ENCODE results near the gene ZNF451. TPM values are rescaled to one million over a fixed set of nuclear protein-coding genes. Genes with fewer than 3 reads are reported as not detected.

ZNF451 gene
- total RNA-seq, 2 donors from 2014 or later = 58.1 to 72.5 TPM

DNA sequence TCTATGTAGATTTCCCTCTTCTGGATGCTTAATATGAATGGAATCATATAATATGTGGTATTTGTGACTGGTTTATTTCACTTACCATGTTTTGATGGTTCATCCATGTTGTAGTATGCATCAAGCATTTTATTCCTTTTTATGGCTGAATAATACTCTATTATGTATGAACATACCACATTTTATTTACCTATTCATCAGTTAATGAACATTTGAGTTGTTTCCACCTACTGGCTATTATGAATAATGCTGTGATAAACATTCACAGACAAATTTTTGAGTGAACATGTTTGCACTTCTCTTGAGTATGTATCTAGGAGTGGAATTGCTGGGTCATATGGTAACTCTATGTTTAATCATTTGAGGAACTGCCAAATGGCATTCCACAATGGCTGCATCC lies 14.9 kb upstream of the ZNF451 start:
- H3K27me3 ChIP-seq (ENCODE audit: control insufficient read depth, insufficient read depth, low read length, poor library complexity, severe bottlenecking) = no peaks in the 10 kb centered on the region
- Mint-ChIP-seq H3K36me3 (ENCODE audit: low read depth) (peaks cover 42% of the 10 kb centered on the region), H3K4me3 (no peak overlapping the region), H3K27me3 (ENCODE audit: insufficient read depth) (peaks cover 24% of the 10 kb centered on the region), H3K9me3 (peaks cover 55% of the 10 kb centered on the region), H3K27ac (no peak overlapping the region), H3K4me1 (no peaks in the 10 kb centered on the region)
- no peak for DNase-seq
- TF ChIP-seq, protein P1, sequence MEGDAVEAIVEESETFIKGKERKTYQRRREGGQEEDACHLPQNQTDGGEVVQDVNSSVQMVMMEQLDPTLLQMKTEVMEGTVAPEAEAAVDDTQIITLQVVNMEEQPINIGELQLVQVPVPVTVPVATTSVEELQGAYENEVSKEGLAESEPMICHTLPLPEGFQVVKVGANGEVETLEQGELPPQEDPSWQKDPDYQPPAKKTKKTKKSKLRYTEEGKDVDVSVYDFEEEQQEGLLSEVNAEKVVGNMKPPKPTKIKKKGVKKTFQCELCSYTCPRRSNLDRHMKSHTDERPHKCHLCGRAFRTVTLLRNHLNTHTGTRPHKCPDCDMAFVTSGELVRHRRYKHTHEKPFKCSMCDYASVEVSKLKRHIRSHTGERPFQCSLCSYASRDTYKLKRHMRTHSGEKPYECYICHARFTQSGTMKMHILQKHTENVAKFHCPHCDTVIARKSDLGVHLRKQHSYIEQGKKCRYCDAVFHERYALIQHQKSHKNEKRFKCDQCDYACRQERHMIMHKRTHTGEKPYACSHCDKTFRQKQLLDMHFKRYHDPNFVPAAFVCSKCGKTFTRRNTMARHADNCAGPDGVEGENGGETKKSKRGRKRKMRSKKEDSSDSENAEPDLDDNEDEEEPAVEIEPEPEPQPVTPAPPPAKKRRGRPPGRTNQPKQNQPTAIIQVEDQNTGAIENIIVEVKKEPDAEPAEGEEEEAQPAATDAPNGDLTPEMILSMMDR (conservative IDR thresholded peaks at IDR 0.05) = no peak
- peaks cover 53% of the 10 kb centered on the region for H3K9me3 ChIP-seq (ENCODE audit: control insufficient read depth, low read length)
- no peak overlapping the region for H3K9ac ChIP-seq (ENCODE audit: extremely low read depth, low read length, poor library complexity, severe bottlenecking)
- H3K27ac ChIP-seq (ENCODE audit: low read depth, low read length) = no peak overlapping the region
- no peak overlapping the region for H3K4me3 ChIP-seq (ENCODE audit: low read length)
- no peaks in the 10 kb centered on the region for H3K4me1 ChIP-seq (ENCODE audit: control insufficient read depth, insufficient read depth, low read length)
- no peaks in the 10 kb centered on the region for H3K36me3 ChIP-seq (ENCODE audit: control insufficient read depth, insufficient read depth, low read length)

DNA sequence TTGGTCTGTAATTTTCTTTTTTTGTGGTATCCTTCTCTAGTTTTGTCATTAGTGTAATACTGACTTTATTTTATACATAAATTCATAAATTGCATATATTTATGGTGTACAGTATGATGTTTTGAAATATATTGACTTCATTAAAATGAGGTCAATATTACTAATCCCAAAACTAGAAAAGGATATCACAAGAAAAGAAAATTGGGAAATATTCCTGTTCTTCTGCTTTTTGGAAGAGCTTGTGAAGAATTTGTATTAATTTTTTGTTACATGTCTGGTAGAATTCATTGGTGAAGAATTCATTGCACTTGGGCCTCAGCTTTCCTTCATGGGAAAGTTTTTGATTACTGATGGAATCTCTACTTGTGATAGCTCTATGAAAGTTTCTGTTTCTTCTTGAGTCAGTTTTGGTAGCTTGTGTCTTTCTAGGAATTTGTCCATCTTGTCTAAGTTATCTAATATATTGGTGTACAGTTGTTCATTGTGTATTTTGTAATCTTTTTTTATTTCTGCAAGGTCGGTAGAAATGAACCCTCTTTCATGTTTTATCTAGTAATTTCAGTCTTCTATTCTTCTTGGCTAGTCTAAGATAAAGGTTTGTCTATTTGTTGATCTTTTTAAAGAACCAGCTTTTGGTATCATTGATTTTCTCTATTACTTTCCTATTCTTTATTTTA lies 11.3 kb upstream of the ZNF451 start:
- Histone ChIP-seq H3K9ac (ENCODE audit: extremely low read depth, low read length, poor library complexity, severe bottlenecking) (no peak overlapping the region), H3K27me3 (ENCODE audit: control insufficient read depth, insufficient read depth, low read length, poor library complexity, severe bottlenecking) (no peaks in the 10 kb centered on the region), H3K9me3 (ENCODE audit: control insufficient read depth, low read length) (peaks cover 27% of the 10 kb centered on the region), H3K36me3 (ENCODE audit: control insufficient read depth, insufficient read depth, low read length) (no peaks in the 10 kb centered on the region), H3K4me3 (ENCODE audit: low read length) (no peak overlapping the region), H3K27ac (ENCODE audit: low read depth, low read length) (no peak overlapping the region), H3K4me1 (ENCODE audit: control insufficient read depth, insufficient read depth, low read length) (no peaks in the 10 kb centered on the region)
- TF ChIP-seq, protein P1 (conservative IDR thresholded peaks at IDR 0.05) = no peak
- H3K4me3 Mint-ChIP-seq = no peak overlapping the region
- H3K27ac Mint-ChIP-seq = no peak overlapping the region
- peaks cover 6% of the 10 kb centered on the region for H3K27me3 Mint-ChIP-seq (ENCODE audit: insufficient read depth)
- peaks cover 19% of the 10 kb centered on the region for H3K36me3 Mint-ChIP-seq (ENCODE audit: low read depth)
- H3K4me1 Mint-ChIP-seq = peaks cover 14% of the 10 kb centered on the region
- 75 to 83% methylated on average over 1 of the region's 1 CpG for WGBS, 2 experiments (ENCODE audit: insufficient coverage in 1 of 2, insufficient read length in 1 of 2)
- H3K9me3 Mint-ChIP-seq = peaks cover 32% of the 10 kb centered on the region
- no peak for DNase-seq

DNA sequence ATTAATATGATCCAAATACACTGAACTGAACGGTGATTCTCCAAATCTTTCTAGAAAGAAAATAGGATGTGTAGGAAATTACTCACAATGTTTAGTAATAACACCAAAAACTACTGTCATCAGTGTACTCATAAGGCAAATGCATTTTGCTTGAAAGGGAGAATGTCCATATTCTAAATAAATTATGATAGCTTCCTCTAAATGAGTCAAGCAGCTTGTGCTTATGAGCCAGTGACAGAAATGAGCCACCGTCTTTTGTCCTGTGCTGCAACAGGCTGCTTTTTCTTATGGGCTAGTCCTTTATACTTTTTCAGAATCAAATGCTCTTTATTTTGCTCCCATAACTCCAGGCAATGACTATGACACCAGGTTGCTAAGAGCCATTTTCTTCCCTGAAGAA lies 4.5 kb upstream of the ZNF451 start:
- Mint-ChIP-seq H3K4me3 (no peak overlapping the region), H3K9me3 (peaks cover 1% of the 10 kb centered on the region), H3K27me3 (ENCODE audit: insufficient read depth) (no peaks in the 10 kb centered on the region), H3K4me1 (peaks cover 22% of the 10 kb centered on the region), H3K27ac (no peak overlapping the region), H3K36me3 (ENCODE audit: low read depth) (no peaks in the 10 kb centered on the region)
- Histone ChIP-seq H3K9me3 (ENCODE audit: control insufficient read depth, low read length) (no peaks in the 10 kb centered on the region), H3K4me1 (ENCODE audit: control insufficient read depth, insufficient read depth, low read length) (no peaks in the 10 kb centered on the region), H3K36me3 (ENCODE audit: control insufficient read depth, insufficient read depth, low read length) (no peaks in the 10 kb centered on the region), H3K4me3 (ENCODE audit: low read length) (no peak overlapping the region), H3K9ac (ENCODE audit: extremely low read depth, low read length, poor library complexity, severe bottlenecking) (no peak overlapping the region), H3K27ac (ENCODE audit: low read depth, low read length) (no peak overlapping the region), H3K27me3 (ENCODE audit: control insufficient read depth, insufficient read depth, low read length, poor library complexity, severe bottlenecking) (no peaks in the 10 kb centered on the region)
- no peak for DNase-seq
- 91 to 94% methylated on average over 1 of the region's 2 CpGs for WGBS, 2 experiments (ENCODE audit: insufficient coverage in 1 of 2, insufficient read length in 1 of 2)
- TF ChIP-seq, protein P1 (conservative IDR thresholded peaks at IDR 0.05) = no peak

All from endodermal cell (in vitro differentiated cells).